MCF 10A (cell line): Measurements from ENCODE around the gene STS. TPM values are rescaled to one million over a fixed set of nuclear protein-coding genes. Genes with fewer than 3 reads are reported as not detected.

Experiments
- BruUV-seq: library from RNA; stranded (reverse); fragments of 400-500 nt; replicated peaks from 2 replicates; lab custom pipeline; 2021; lab: Mats Ljungman, UMichigan
- CTCF ChIA-PET: fragments of 300-600 bp; sonication (Branson Sonifier 250); formaldehyde crosslinking; extraction: SDS; loops from one replicate; lab custom pipeline; 2021; ENCODE audit warnings: antibody characterized with exemption, inconsistent platforms; lab: Yijun Ruan, JAX
- POLR2A ChIA-PET: fragments of 300-600, 350-650 bp; sonication (Branson Sonifier 250); formaldehyde crosslinking; extraction: SDS; loops from one replicate; lab custom pipeline; 2020; ENCODE audit warnings: antibody characterized with exemption, inconsistent platforms; lab: Yijun Ruan, JAX
- DNase-seq: peaks from one replicate; pipeline ENCODE4 v3.0.0-alpha.2; 2018; ENCODE audit not compliant: unreplicated experiment
- H3K27ac Mint-ChIP-seq: one replicate; pipeline ENCODE4 v1.8.0; 2022; ENCODE audit warnings: mild to moderate bottlenecking, low read depth, mixed read lengths; ENCODE audit not compliant: unreplicated experiment
- H3K27me3 Mint-ChIP-seq: one replicate; pipeline ENCODE4 v1.8.0; 2022; ENCODE audit warnings: mixed read lengths; ENCODE audit not compliant: insufficient read depth, unreplicated experiment
- H3K36me3 Mint-ChIP-seq: one replicate; pipeline ENCODE4 v1.8.0; 2022; ENCODE audit warnings: mild to moderate bottlenecking, moderate library complexity, mixed read lengths; ENCODE audit not compliant: insufficient read depth, unreplicated experiment
- H3K4me1 Mint-ChIP-seq: one replicate; pipeline ENCODE4 v1.8.0; 2022; ENCODE audit warnings: mixed read lengths; ENCODE audit not compliant: insufficient read depth, unreplicated experiment
- H3K4me3 Mint-ChIP-seq: one replicate; pipeline ENCODE4 v1.8.0; 2022; ENCODE audit warnings: mild to moderate bottlenecking, moderate library complexity, mixed read lengths; ENCODE audit not compliant: unreplicated experiment
- H3K9me3 Mint-ChIP-seq: one replicate; pipeline ENCODE4 v1.8.0; 2022; ENCODE audit warnings: mixed read lengths; ENCODE audit not compliant: unreplicated experiment
- intact Hi-C: fragments of 100-400 bp; cut with micrococcal nuclease; formaldehyde crosslinking; loops from 2 replicates; pipeline ENCODE4 v1.14.1; 2022
- total RNA-seq: library from RNA; stranded (reverse); gene quantifications from 2 replicates; pipeline ENCODE4 v1.2.3, GENCODE V29; 2022
- TF ChIP-seq, protein P1 (sequence below): fragments of 200-600 bp; IDR thresholded peaks from one replicate; pipeline ENCODE4 v1.8.0; 2022; ENCODE audit warnings: antibody characterized with exemption, mild to moderate bottlenecking; ENCODE audit not compliant: unreplicated experiment

Gene STS
- total RNA-seq, 1 experiment from 2014 or later, result 2.8 TPM

DNA sequence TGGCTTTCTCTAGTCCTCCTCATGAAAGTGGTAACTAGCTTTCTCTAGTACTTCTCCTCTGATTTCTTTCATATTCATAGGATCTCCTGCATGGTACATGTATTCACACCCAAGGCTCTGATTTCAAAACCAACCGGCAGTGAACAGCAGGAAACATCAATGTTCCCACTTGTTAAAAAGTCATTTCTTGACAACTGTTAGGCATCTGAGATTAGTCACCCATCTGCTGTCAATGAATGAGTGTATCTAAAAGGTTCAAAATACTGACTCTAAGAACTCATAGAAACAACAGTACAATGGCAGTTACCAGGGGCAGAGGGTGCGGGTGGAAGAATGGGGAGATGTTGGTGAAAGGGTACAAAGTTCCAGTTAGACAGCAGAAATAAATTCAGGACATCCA lies 31.9 kb downstream of the STS start:
- Mint-ChIP-seq H3K9me3 (no peaks in the 10 kb centered on the region), H3K4me3 (no peak overlapping the region), H3K27ac (no peak overlapping the region), H3K27me3 (no peaks in the 10 kb centered on the region), H3K4me1 (no peaks in the 10 kb centered on the region), H3K36me3 (no peaks in the 10 kb centered on the region)
- TF ChIP-seq, protein P1, sequence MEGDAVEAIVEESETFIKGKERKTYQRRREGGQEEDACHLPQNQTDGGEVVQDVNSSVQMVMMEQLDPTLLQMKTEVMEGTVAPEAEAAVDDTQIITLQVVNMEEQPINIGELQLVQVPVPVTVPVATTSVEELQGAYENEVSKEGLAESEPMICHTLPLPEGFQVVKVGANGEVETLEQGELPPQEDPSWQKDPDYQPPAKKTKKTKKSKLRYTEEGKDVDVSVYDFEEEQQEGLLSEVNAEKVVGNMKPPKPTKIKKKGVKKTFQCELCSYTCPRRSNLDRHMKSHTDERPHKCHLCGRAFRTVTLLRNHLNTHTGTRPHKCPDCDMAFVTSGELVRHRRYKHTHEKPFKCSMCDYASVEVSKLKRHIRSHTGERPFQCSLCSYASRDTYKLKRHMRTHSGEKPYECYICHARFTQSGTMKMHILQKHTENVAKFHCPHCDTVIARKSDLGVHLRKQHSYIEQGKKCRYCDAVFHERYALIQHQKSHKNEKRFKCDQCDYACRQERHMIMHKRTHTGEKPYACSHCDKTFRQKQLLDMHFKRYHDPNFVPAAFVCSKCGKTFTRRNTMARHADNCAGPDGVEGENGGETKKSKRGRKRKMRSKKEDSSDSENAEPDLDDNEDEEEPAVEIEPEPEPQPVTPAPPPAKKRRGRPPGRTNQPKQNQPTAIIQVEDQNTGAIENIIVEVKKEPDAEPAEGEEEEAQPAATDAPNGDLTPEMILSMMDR, result no peak
- intact Hi-C loops, result no loop called here
- no TSS peak for BruUV-seq
- CTCF ChIA-PET, result no interaction called here
- POLR2A ChIA-PET, result no interaction called here
- DNase-seq, result no peak

DNA sequence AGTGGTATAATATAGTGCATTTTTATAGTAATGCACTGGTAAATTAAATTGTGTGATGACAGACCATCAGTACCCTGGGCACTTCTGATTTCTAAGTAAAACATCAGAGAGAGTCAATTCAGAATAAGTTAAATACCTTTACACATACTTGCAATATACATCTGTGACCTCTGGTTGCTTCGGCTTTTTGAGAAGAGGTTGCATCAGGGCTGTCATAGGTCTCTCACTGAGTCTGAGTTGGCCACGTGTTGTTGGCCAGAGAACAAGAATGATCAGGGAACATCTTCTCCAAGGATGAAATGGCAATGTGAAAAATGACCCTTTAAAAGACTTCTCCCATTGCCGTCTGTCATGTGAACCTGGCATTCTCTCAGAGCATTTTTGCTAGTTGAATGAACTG lies 37.3 kb downstream of the STS start:
- TF ChIP-seq, protein P1, result no peak
- CTCF ChIA-PET, result no interaction called here
- intact Hi-C loops, result no loop called here
- H3K4me3 Mint-ChIP-seq, result no peak overlapping the region
- POLR2A ChIA-PET, result no interaction called here
- no peaks in the 10 kb centered on the region for H3K36me3 Mint-ChIP-seq
- H3K27ac Mint-ChIP-seq, result no peak overlapping the region
- no TSS peak for BruUV-seq
- H3K4me1 Mint-ChIP-seq, result no peaks in the 10 kb centered on the region
- H3K27me3 Mint-ChIP-seq, result no peaks in the 10 kb centered on the region
- no peak for DNase-seq
- H3K9me3 Mint-ChIP-seq, result no peaks in the 10 kb centered on the region

DNA sequence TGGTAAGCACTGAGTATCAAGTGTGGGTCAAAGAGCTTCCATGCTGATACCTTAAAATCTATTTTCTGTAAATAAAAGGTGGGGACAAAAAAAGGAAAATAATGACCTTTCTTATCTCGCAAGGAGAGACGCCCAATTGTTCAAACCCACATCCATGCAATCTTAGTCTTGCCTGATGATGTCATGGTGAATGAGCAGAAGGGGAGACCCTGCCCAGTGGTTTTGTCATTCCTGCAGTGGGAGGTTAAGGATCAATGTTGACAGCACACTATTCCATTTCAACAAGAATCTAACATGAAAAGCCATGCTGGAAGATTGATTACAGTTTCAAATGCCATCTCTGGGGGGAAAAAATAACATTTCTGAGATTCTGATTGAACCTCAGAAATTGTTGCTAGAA lies 41.2 kb downstream of the STS start:
- TF ChIP-seq, protein P1, result no peak
- H3K9me3 Mint-ChIP-seq, result no peaks in the 10 kb centered on the region
- H3K36me3 Mint-ChIP-seq, result no peaks in the 10 kb centered on the region
- intact Hi-C loops, result no loop called here
- CTCF ChIA-PET, result no interaction called here
- H3K4me1 Mint-ChIP-seq, result no peaks in the 10 kb centered on the region
- no peak overlapping the region for H3K4me3 Mint-ChIP-seq
- no peaks in the 10 kb centered on the region for H3K27me3 Mint-ChIP-seq
- POLR2A ChIA-PET, result no interaction called here
- no peak overlapping the region for H3K27ac Mint-ChIP-seq
- DNase-seq, result no peak
- no TSS peak for BruUV-seq

DNA sequence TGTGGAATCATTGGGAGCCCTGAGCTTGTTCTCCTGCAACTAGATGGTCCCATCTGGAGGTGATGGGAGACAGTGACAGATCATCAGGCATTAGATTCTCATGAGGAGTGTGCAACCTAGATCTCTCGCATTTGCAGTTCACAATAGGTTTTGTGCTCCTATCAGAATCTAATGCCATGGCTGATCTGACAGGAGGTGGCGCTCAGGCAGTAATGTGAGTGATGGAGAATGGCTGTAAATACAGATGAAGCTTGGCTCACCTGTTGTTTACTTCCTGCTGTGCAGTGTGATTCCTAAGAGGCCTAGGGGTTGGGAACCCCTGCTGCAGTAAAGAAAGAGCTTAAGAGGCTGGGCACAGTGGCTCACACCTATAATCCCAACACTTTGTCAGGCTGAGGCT lies 42.6 kb downstream of the STS start:
- CTCF ChIA-PET, result interaction anchor here (1.1 to 1.2 kb wide), 2 partner anchors 14 to 29 kb away, joined by 3 read pairs; no protein-coding TSS in a partner anchor
- Mint-ChIP-seq H3K4me3 (no peak overlapping the region), H3K36me3 (no peaks in the 10 kb centered on the region), H3K27ac (no peak overlapping the region), H3K9me3 (no peaks in the 10 kb centered on the region), H3K4me1 (no peaks in the 10 kb centered on the region), H3K27me3 (no peaks in the 10 kb centered on the region)
- POLR2A ChIA-PET, result no interaction called here
- BruUV-seq, result no TSS peak
- peak; percentile 13 for DNase-seq
- TF ChIP-seq, protein P1, result no peak
- intact Hi-C loops, result loop anchor here (1.0 kb wide), 1 partner anchor 396 kb away; no protein-coding TSS in a partner anchor
